K562 (cell line): ENCODE results near the gene TGFBR3L. TPM values are rescaled to one million over a fixed set of nuclear protein-coding genes. Genes with fewer than 3 reads are reported as not detected.
A peak's percentile ranks its signal among the peaks of the same experiment; 100 is the strongest.

Source experiments
- BRD4 ChIP-seq: fragments of 200-600 bp; sonication (generic); IDR thresholded peaks from 2 replicates; pipeline ENCODE4 v1.6.1; 2017; ENCODE audit warnings: inconsistent platforms
- CC2D1A ChIP-seq: fragments of 450-650 bp; IDR thresholded peaks from 2 replicates; pipeline ENCODE4 v1.6.1; 2017; ENCODE audit warnings: mild to moderate bottlenecking
- CSDE1 ChIP-seq, 2 experiments: fragments of 450-650 bp; IDR thresholded peaks; 2 replicates each; pipeline ENCODE4 v1.6.1; 2016; ENCODE audit warnings: mild to moderate bottlenecking in 1 of 2
- GTF2E2 ChIP-seq: fragments of 200-800 bp; sonication (Bioruptor generic); IDR thresholded peaks from 2 replicates; pipeline ENCODE4 v1.6.1; 2016; ENCODE audit warnings: missing genetic modification characterization, missing compliant biosample characterization
- KLF1 ChIP-seq: fragments of 450-650 bp; IDR thresholded peaks from 2 replicates; pipeline ENCODE4 v1.6.1; 2016; ENCODE audit warnings: missing genetic modification characterization, missing compliant biosample characterization
- MEF2A ChIP-seq: IDR thresholded peaks from 2 replicates; pipeline ENCODE4 v1.6.1; 2011; ENCODE audit warnings: low read depth, mild to moderate bottlenecking, low read length, moderate library complexity; ENCODE audit not compliant: control insufficient read depth
- PML ChIP-seq: IDR thresholded peaks from 2 replicates; pipeline ENCODE4 v1.6.1; 2012; ENCODE audit warnings: low read length, inconsistent platforms
- RBM39 ChIP-seq: fragments of 200-400 bp; formaldehyde crosslinking; optimal IDR thresholded peaks from 2 replicates; pipeline ENCODE3; 2018; ENCODE audit warnings: low read depth, low read length
- SAFB2 ChIP-seq: fragments of 200-400 bp; formaldehyde crosslinking; IDR thresholded peaks from 2 replicates; pipeline ENCODE4 v1.6.1; 2018; ENCODE audit warnings: borderline replicate concordance, low read length, low read depth, moderate library complexity; ENCODE audit not compliant: severe bottlenecking
- SIN3A ChIP-seq, 2 experiments: fragments of 150-350 bp in 1 of 2; IDR thresholded peaks; 2 replicates each; pipeline ENCODE4 v1.6.1; 2011 to 2016; ENCODE audit warnings: borderline replicate concordance in 2 of 2, low read depth in 2 of 2, low read length in 2 of 2, mild to moderate bottlenecking in 2 of 2, moderate library complexity in 2 of 2; ENCODE audit not compliant: control insufficient read depth in 1 of 2
- SRSF7 ChIP-seq: fragments of 200-400 bp; formaldehyde crosslinking; optimal IDR thresholded peaks from 2 replicates; pipeline ENCODE3; 2017; ENCODE audit warnings: mild to moderate bottlenecking, low read depth, low read length
- TBL1XR1 ChIP-seq, 2 experiments: IDR thresholded peaks; 2 replicates each; pipeline ENCODE4 v1.6.1; 2012; ENCODE audit warnings: improper control_type of control experiment in 2 of 2, low read length in 2 of 2, mild to moderate bottlenecking in 1 of 2
- TCF7L2 ChIP-seq: fragments of 150-350 bp; IDR thresholded peaks from 2 replicates; pipeline ENCODE4 v1.6.1; 2016; ENCODE audit warnings: low read depth, mild to moderate bottlenecking, low read length, moderate library complexity
- XRCC3 ChIP-seq: fragments of 450-650 bp; IDR thresholded peaks from 2 replicates; pipeline ENCODE4 v1.6.1; 2017; ENCODE audit warnings: mild to moderate bottlenecking, moderate library complexity
- ZBTB26 ChIP-seq: fragments of 450-650 bp; formaldehyde crosslinking; IDR thresholded peaks from 2 replicates; pipeline ENCODE4 v1.4.0; 2022; ENCODE audit warnings: missing genetic modification characterization
- ZFX ChIP-seq: sonication (generic); formaldehyde crosslinking; IDR thresholded peaks from 2 replicates; pipeline ENCODE4 v1.8.0; 2022; ENCODE audit warnings: mild to moderate bottlenecking, missing genetic modification reagents, moderate library complexity
- ZNF175 ChIP-seq: fragments of 200-800 bp; sonication (Bioruptor generic); IDR thresholded peaks from 2 replicates; pipeline ENCODE4 v1.6.1; 2016; ENCODE audit warnings: low read depth, mild to moderate bottlenecking, missing genetic modification characterization, missing compliant biosample characterization
- ZNF511 ChIP-seq: sonication (generic); formaldehyde crosslinking; IDR thresholded peaks from 2 replicates; pipeline ENCODE4 v1.8.0; 2022; ENCODE audit warnings: mild to moderate bottlenecking, missing genetic modification reagents
- ZNF707 ChIP-seq: fragments of 250-450 bp; sonication (Bioruptor Pico); conservative IDR thresholded peaks from 2 replicates; pipeline ENCODE4 v1.8.0; 2022; ENCODE audit warnings: inconsistent platforms, mild to moderate bottlenecking, moderate library complexity
- polyA plus RNA-seq, 8 experiments: library from polyadenylated mRNA; depleted of rRNA in 4 of 8; stranded (reverse) in 5 of 8; unstranded in 3 of 8; fragments of >200 nt; fragmentation: Nextera tagmentation in 2 of 8; fragmentation: Illumina TruSeq in 1 of 8; extraction: Ambion mirVana in 2 of 8; extraction: Trizol in 1 of 8; gene quantifications; 2 replicates each; pipeline versions ENCODE4 v1.2.1 to v1.2.3, GENCODE V29; 2011 to 2014; ENCODE audit warnings: inconsistent platforms in 1 of 8, missing spikeins in 1 of 8
- total RNA-seq, 7 experiments: library from RNA; depleted of rRNA in 6 of 7; stranded (reverse); fragments of >200 nt in 6 of 7; fragmentation: Illumina TruSeq in 2 of 7; extraction: Trizol in 2 of 7; gene quantifications; 2 replicates each; pipeline versions ENCODE4 v1.2.1 to v1.2.3, GENCODE V29; 2011 to 2021; ENCODE audit warnings: low replicate concordance in 1 of 7
- TF ChIP-seq, protein P1 (sequence below), 2 experiments: fragments of 450-650 bp; conservative IDR thresholded peaks; 2 replicates each; pipeline ENCODE4 v1.6.1; 2017; ENCODE audit warnings: mild to moderate bottlenecking in 2 of 2, moderate library complexity in 2 of 2
- TF ChIP-seq, protein P2 (sequence below): sonication (generic); formaldehyde crosslinking; IDR thresholded peaks from 2 replicates; pipeline ENCODE4 v1.8.0; 2023; ENCODE audit warnings: mild to moderate bottlenecking, missing genetic modification reagents
- TF ChIP-seq, protein P3 (sequence below): fragments of 250-450 bp; sonication (Bioruptor Pico); IDR thresholded peaks from 2 replicates; pipeline ENCODE4 v1.5.0; 2020; ENCODE audit warnings: mild to moderate bottlenecking, borderline replicate concordance

The TGFBR3L gene
- total and polyA plus RNA-seq, 9 of the 15 experiments (the other 6 are each of a cell fraction or from before 2014, with no cell fraction given), result not detected

- TF ChIP-seq, protein P1, sequence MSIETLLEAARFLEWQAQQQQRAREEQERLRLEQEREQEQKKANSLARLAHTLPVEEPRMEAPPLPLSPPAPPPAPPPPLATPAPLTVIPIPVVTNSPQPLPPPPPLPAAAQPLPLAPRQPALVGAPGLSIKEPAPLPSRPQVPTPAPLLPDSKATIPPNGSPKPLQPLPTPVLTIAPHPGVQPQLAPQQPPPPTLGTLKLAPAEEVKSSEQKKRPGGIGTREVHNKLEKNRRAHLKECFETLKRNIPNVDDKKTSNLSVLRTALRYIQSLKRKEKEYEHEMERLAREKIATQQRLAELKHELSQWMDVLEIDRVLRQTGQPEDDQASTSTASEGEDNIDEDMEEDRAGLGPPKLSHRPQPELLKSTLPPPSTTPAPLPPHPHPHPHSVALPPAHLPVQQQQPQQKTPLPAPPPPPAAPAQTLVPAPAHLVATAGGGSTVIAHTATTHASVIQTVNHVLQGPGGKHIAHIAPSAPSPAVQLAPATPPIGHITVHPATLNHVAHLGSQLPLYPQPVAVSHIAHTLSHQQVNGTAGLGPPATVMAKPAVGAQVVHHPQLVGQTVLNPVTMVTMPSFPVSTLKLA (conservative IDR thresholded peaks at IDR 0.05), result peak; percentile 43 to 71; a peak in 3 of 4 replicates
- no peak for TF ChIP-seq TCF7L2
- no peak for TF ChIP-seq CC2D1A
- TF ChIP-seq SIN3A (IDR thresholded peaks at IDR 0.05; ENCODE audit: borderline replicate concordance in 2 of 2, control insufficient read depth in 1 of 2, low read depth in 2 of 2, low read length in 2 of 2), result no peak
- TF ChIP-seq SRSF7, result no peak
- TF ChIP-seq ZBTB26 (CRISPR knock-in tag), result no peak
- peak; percentile 67 for TF ChIP-seq ZFX (CRISPR knock-in tag)
- no peak for TF ChIP-seq XRCC3
- 0 out of 2 replicates have a peak, but pooled peaks have one; percentile 51 for TF ChIP-seq KLF1 (tag)
- no peak for TF ChIP-seq BRD4
- no peak for TF ChIP-seq SAFB2
- TF ChIP-seq GTF2E2 (tag), result no peak
- TF ChIP-seq ZNF707 (CRISPR knock-in tag), result no peak
- TF ChIP-seq MEF2A, result no peak
- TF ChIP-seq PML, result no peak
- TF ChIP-seq CSDE1 (IDR thresholded peaks at IDR 0.05), result no peak
- TF ChIP-seq, protein P2, sequence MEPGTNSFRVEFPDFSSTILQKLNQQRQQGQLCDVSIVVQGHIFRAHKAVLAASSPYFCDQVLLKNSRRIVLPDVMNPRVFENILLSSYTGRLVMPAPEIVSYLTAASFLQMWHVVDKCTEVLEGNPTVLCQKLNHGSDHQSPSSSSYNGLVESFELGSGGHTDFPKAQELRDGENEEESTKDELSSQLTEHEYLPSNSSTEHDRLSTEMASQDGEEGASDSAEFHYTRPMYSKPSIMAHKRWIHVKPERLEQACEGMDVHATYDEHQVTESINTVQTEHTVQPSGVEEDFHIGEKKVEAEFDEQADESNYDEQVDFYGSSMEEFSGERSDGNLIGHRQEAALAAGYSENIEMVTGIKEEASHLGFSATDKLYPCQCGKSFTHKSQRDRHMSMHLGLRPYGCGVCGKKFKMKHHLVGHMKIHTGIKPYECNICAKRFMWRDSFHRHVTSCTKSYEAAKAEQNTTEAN, result 0 out of 2 replicates have a peak, but pooled peaks have one; percentile 77
- TF ChIP-seq RBM39, result no peak
- no peak for TF ChIP-seq TBL1XR1 (IDR thresholded peaks at IDR 0.05; ENCODE audit: low read length in 2 of 2)
- no peak for TF ChIP-seq ZNF175 (CRISPR knock-in tag)
- TF ChIP-seq, protein P3, sequence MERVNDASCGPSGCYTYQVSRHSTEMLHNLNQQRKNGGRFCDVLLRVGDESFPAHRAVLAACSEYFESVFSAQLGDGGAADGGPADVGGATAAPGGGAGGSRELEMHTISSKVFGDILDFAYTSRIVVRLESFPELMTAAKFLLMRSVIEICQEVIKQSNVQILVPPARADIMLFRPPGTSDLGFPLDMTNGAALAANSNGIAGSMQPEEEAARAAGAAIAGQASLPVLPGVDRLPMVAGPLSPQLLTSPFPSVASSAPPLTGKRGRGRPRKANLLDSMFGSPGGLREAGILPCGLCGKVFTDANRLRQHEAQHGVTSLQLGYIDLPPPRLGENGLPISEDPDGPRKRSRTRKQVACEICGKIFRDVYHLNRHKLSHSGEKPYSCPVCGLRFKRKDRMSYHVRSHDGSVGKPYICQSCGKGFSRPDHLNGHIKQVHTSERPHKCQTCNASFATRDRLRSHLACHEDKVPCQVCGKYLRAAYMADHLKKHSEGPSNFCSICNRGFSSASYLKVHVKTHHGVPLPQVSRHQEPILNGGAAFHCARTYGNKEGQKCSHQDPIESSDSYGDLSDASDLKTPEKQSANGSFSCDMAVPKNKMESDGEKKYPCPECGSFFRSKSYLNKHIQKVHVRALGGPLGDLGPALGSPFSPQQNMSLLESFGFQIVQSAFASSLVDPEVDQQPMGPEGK (CRISPR knock-in tag), result no peak
- TF ChIP-seq ZNF511 (CRISPR knock-in tag), result peak; percentile 94
Measured at GRCh38 chr19:7925171-7925851, 10.7 kb downstream of the TGFBR3L start (continued).
